ENCODE results near the gene NEU4. TPM values are rescaled to one million over a fixed set of nuclear protein-coding genes. Genes with fewer than 3 reads are reported as not detected.

NEU4 gene
- polyA plus RNA-seq, 1 experiment = not detected

GRCh38 chr2:241763551-241764274, 45.3 kb upstream of the NEU4 start:
- DNase-seq (ENCODE audit: low read depth) = no peak
- TF ChIP-seq CTCF (IDR thresholded peaks at IDR 0.05; ENCODE audit: insufficient read depth, low read depth, low read length) = no peak
- H3K4me3 ChIP-seq (ENCODE audit: low read depth, low read length) = no peak overlapping the region
- CTCF ChIA-PET = interaction anchor here (1.2 kb wide), 2 partner anchors 9 to 25 kb away, joined by 3 to 5 read pairs; no protein-coding TSS in a partner anchor
- POLR2A ChIA-PET = no interaction called here
- no peaks in the 10 kb centered on the region for H3K27me3 ChIP-seq (ENCODE audit: control insufficient read depth, insufficient read depth, low read length)
- peaks cover 6% of the 10 kb centered on the region for H3K36me3 ChIP-seq (ENCODE audit: control insufficient read depth, insufficient read depth, low read length)

GRCh38 chr2:241764275-241765241, 44.4 kb upstream of the NEU4 start:
- Histone ChIP-seq H3K36me3 (ENCODE audit: control insufficient read depth, insufficient read depth, low read length) (peaks cover 6% of the 10 kb centered on the region; the same call in 1 of the 2 replicates), H3K4me3 (ENCODE audit: low read depth, low read length) (no peak overlapping the region), H3K27me3 (ENCODE audit: control insufficient read depth, insufficient read depth, low read length) (no peaks in the 10 kb centered on the region)
- ChIA-PET CTCF (interaction anchor here (0.6 to 1.2 kb wide), 4 partner anchors 10 to 114 kb away, joined by 3 to 5 read pairs (median 3); partner anchors contain the start of gene NEU4), POLR2A (no interaction called here)
- no peak for TF ChIP-seq CTCF (IDR thresholded peaks at IDR 0.05; ENCODE audit: insufficient read depth, low read depth, low read length)
- DNase-seq (ENCODE audit: low read depth) = no peak

GRCh38 chr2:241767464-241768250, 41.3 kb upstream of the NEU4 start:
- ChIA-PET POLR2A (no interaction called here), CTCF (no interaction called here)
- Histone ChIP-seq H3K27me3 (ENCODE audit: control insufficient read depth, insufficient read depth, low read length) (no peaks in the 10 kb centered on the region), H3K36me3 (ENCODE audit: control insufficient read depth, insufficient read depth, low read length) (peaks cover 4% of the 10 kb centered on the region; the same call in 1 of the 2 replicates), H3K4me3 (ENCODE audit: low read depth, low read length) (no peak overlapping the region)
- TF ChIP-seq CTCF (IDR thresholded peaks at IDR 0.05; ENCODE audit: insufficient read depth, low read depth, low read length) = no peak
- no peak for DNase-seq (ENCODE audit: low read depth)

- Histone ChIP-seq H3K4me3 (ENCODE audit: low read depth, low read length) (no peak overlapping the region), H3K27me3 (ENCODE audit: control insufficient read depth, insufficient read depth, low read length) (no peaks in the 10 kb centered on the region; the same call in 1 of the 2 replicates), H3K36me3 (ENCODE audit: control insufficient read depth, insufficient read depth, low read length) (peaks cover 4% of the 10 kb centered on the region; the same call in 1 of the 2 replicates)
- DNase-seq (ENCODE audit: low read depth) = no peak
- POLR2A ChIA-PET = no interaction called here
- CTCF ChIA-PET = no interaction called here
- TF ChIP-seq CTCF (IDR thresholded peaks at IDR 0.05; ENCODE audit: insufficient read depth, low read depth, low read length) = no peak
These were observed 40.7 kb upstream of the NEU4 start for GRCh38 chr2:241768251-241768711.
